Activated CD4-positive, alpha-beta T cell treated with anti-CD3 and anti-CD28 coated beads for 4 hours (primary cell): ENCODE results near the gene CREB3L1.

Experiments
- DNase-seq, 2 donors: peaks; one replicate each; pipeline ENCODE4 v3.0.0-alpha.2; 2020

The CREB3L1 gene

DNA sequence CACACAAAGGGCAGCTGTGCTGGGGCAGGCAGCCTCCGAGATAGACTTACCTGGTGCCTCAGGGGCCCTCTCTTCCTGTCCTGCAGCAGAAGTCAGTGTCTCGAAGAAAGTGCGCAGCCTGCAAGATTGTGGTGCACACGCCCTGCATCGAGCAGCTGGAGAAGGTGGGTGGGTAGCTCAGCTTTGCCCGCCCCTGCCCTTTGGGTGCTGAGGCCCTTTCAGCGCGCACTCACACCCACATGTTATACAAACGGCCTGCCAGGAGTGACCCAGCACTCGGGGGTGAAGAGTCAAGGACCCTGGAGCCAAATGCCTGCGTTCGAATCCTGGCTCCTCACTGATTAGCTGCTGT lies 90.4 kb downstream of the CREB3L1 start:
- DNase-seq = no peak

DNA sequence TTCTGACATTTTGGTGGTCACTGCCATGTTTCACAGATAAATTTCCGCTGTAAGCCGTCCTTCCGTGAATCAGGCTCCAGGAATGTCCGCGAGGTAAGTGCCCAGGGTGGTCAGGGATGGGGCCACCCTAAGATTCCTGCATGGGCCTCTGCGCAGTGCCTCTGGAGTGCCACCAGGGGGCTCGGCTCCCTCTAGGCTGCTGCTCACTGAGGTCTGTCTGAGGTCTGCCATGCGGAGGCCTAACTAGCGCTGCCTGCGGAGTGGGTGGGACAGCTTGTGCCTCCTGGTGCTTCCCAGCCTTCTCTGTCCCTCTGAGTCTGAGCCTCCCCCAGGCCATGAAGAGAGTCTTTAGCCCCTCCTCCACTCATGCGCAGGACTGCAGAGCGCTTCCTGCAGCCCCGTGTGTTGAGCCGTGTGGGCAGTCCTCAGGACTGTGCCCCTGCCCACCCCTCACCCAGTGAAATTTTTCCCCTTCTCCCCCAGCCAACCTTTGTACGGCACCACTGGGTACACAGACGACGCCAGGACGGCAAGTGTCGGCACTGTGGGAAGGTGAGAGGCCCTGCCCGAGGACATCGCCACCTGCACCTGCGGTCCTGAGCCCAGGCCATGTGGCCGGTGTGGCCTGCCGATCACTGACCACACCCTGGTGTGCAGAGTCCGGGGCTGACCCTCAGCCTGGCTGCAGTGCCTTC lies 92.1 kb downstream of the CREB3L1 start:
- peak; percentile 54 to 56 for DNase-seq

DNA sequence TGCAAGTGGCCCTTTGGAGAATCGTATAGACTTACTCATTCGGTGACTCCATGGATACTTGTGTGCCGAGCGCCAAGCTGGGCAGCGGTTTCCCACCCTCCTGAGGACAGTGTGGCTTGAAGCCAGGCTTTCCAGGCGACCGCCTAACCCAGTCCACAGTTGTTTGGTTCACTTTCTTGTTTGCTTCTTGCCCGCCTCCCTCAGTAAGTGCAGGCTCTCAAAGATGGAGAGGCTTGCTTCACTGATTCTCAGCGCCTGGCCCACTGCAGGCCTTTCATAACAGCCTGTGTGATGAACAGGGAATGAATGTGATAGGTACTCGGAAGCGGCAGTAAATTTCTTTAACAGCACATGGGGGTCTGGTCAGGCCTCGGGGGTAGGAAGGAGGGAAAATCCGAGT lies 92.8 kb downstream of the CREB3L1 start:
- DNase-seq = no peak
